ENCODE data around the gene RFESD.

DNA sequence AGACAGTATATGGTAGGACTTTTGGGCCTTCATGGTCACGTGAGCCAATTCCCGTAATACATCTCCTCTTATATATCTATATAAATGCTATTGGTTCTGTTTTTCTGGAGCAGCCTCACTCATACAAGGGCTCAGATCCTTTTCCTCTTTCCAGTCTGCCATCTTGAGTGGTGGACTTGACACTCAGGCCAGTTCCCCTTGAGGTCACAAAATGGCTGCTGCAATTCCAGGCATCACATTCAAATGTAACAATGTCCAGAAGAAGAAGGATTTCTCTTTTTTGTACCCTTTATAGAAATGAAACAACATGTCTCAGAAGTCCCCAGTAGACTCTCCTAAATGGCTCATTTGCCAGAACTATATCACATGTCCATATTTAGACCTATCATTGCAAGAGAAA lies 22.2 kb upstream of the RFESD start:
- TF ChIP-seq, protein P1, sequence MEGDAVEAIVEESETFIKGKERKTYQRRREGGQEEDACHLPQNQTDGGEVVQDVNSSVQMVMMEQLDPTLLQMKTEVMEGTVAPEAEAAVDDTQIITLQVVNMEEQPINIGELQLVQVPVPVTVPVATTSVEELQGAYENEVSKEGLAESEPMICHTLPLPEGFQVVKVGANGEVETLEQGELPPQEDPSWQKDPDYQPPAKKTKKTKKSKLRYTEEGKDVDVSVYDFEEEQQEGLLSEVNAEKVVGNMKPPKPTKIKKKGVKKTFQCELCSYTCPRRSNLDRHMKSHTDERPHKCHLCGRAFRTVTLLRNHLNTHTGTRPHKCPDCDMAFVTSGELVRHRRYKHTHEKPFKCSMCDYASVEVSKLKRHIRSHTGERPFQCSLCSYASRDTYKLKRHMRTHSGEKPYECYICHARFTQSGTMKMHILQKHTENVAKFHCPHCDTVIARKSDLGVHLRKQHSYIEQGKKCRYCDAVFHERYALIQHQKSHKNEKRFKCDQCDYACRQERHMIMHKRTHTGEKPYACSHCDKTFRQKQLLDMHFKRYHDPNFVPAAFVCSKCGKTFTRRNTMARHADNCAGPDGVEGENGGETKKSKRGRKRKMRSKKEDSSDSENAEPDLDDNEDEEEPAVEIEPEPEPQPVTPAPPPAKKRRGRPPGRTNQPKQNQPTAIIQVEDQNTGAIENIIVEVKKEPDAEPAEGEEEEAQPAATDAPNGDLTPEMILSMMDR (IDR thresholded peaks at IDR 0.05): no peak
- no peak for TF ChIP-seq POLR2A (IDR thresholded peaks at IDR 0.05)
